Measurements from ENCODE around the gene OR10J5. TPM values are rescaled to one million over a fixed set of nuclear protein-coding genes. Genes with fewer than 3 reads are reported as not detected.

The OR10J5 gene
- total RNA-seq, 1 donor from 2014 or later = not detected

Other genes with a start within 250 kb of the OR10J5 start
- gene FCER1A, start 233.7 kb downstream of the OR10J5 start, total RNA-seq = not detected in 2 replicates
- not detected in 2 replicates for gene OR10J4, start 103.8 kb downstream of the OR10J5 start, total RNA-seq
- not detected in 2 replicates for gene OR10J1, start 96.3 kb downstream of the OR10J5 start, total RNA-seq
- gene APCS, start 51.8 kb upstream of the OR10J5 start, total RNA-seq = not detected in 2 replicates
- not detected in 2 replicates for gene CRP, start 178.6 kb upstream of the OR10J5 start, total RNA-seq
- 34.0 and 69.3 TPM in 2 replicates for gene DUSP23, start 245.0 kb upstream of the OR10J5 start, total RNA-seq

All from renal cortical epithelial cell (primary cell).